Measurements from ENCODE around the gene IFITM1.

The IFITM1 gene

GRCh38 chr11:296171-297050 lies 17.4 kb upstream of the IFITM1 start:
- peaks cover 9 to 19% of the 10 kb centered on the region in 2 donors for H3K27me3 ChIP-seq (ENCODE audit: control insufficient read depth in 1 of 2, insufficient read depth in 2 of 2, low read length in 2 of 2)
- H3K27ac ChIP-seq (ENCODE audit: low read depth, low read length): no peak overlapping the region
- no peaks in the 10 kb centered on the region for H3K9me3 ChIP-seq (ENCODE audit: control insufficient read depth in 1 of 2, low read length in 2 of 2)
- H3K4me1 ChIP-seq (ENCODE audit: control insufficient read depth in 1 of 2, insufficient read depth in 2 of 2, low read length in 2 of 2): peaks cover 14 to 26% of the 10 kb centered on the region in 2 donors
- H3K36me3 ChIP-seq (ENCODE audit: control insufficient read depth in 1 of 2, insufficient read depth in 2 of 2, low read length in 2 of 2): peaks cover 0 to 29% of the 10 kb centered on the region in 2 donors
- no peak overlapping the region for H3K4me3 ChIP-seq (ENCODE audit: low read depth in 1 of 2, low read length in 2 of 2)
- H3K9ac ChIP-seq (ENCODE audit: low read depth in 1 of 2, low read length in 2 of 2): no peak overlapping the region

- H3K9me3 ChIP-seq (ENCODE audit: control insufficient read depth in 1 of 2, low read length in 2 of 2): no peaks in the 10 kb centered on the region
- peaks cover 9 to 19% of the 10 kb centered on the region in 2 donors for H3K27me3 ChIP-seq (ENCODE audit: control insufficient read depth in 1 of 2, insufficient read depth in 2 of 2, low read length in 2 of 2)
- H3K9ac ChIP-seq (ENCODE audit: low read depth in 1 of 2, low read length in 2 of 2): no peak overlapping the region
- peaks cover 14 to 26% of the 10 kb centered on the region in 2 donors for H3K4me1 ChIP-seq (ENCODE audit: control insufficient read depth in 1 of 2, insufficient read depth in 2 of 2, low read length in 2 of 2)
- no peak overlapping the region for H3K4me3 ChIP-seq (ENCODE audit: low read depth in 1 of 2, low read length in 2 of 2)
- peaks cover 0 to 22% of the 10 kb centered on the region in 2 donors for H3K36me3 ChIP-seq (ENCODE audit: control insufficient read depth in 1 of 2, insufficient read depth in 2 of 2, low read length in 2 of 2)
- H3K27ac ChIP-seq (ENCODE audit: low read depth, low read length): no peak overlapping the region
These were observed 16.7 kb upstream of the IFITM1 start for GRCh38 chr11:297051-297585.

GRCh38 chr11:297586-298405 lies 16.0 kb upstream of the IFITM1 start:
- Histone ChIP-seq H3K36me3 (ENCODE audit: control insufficient read depth in 1 of 2, insufficient read depth in 2 of 2, low read length in 2 of 2) (peaks cover 0 to 16% of the 10 kb centered on the region in 2 donors), H3K4me1 (ENCODE audit: control insufficient read depth in 1 of 2, insufficient read depth in 2 of 2, low read length in 2 of 2) (peaks cover 14 to 26% of the 10 kb centered on the region in 2 donors), H3K9me3 (ENCODE audit: control insufficient read depth in 1 of 2, low read length in 2 of 2) (no peaks in the 10 kb centered on the region), H3K27me3 (ENCODE audit: control insufficient read depth in 1 of 2, insufficient read depth in 2 of 2, low read length in 2 of 2) (peaks cover 9 to 19% of the 10 kb centered on the region in 2 donors), H3K9ac (ENCODE audit: low read depth in 1 of 2, low read length in 2 of 2) (no peak overlapping the region), H3K27ac (ENCODE audit: low read depth, low read length) (no peak overlapping the region), H3K4me3 (ENCODE audit: low read depth in 1 of 2, low read length in 2 of 2) (no peak overlapping the region)

DNA sequence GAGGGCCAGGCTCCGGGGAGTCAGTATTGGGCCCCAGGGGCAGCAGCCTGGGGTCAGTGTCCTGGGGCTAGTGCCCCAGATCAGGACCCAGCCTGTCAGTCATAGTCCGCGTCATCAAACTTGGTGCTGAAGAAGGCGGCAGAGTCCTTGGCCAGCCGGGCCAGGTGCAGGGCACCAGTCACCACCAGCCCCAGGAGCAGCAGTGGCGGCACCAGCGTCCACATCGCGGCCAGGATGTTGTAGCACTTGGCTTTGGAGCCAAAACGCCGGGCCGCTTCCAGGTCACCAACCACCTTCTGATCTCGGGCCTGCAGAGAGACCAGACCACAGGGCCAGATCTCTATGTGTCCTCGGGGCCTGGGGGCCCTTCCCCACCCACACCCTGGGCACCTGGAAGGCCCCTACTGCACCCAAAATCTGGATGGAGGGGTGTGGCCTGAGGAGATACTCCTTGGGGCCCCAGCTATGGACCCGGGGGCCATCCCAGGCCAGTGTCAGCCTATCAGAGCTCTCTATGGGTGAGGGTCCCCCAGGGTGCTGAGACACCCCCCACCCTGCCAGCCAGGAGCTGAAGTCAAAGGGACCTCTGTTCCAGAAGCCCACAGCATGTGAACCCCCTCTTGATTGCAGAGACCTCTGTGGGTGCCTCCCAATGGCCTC lies 15.3 kb upstream of the IFITM1 start:
- Histone ChIP-seq H3K9me3 (ENCODE audit: control insufficient read depth in 1 of 2, low read length in 2 of 2) (no peaks in the 10 kb centered on the region), H3K27ac (ENCODE audit: low read depth, low read length) (no peak overlapping the region), H3K27me3 (ENCODE audit: control insufficient read depth in 1 of 2, insufficient read depth in 2 of 2, low read length in 2 of 2) (peaks cover 9 to 19% of the 10 kb centered on the region in 2 donors), H3K4me3 (ENCODE audit: low read depth in 1 of 2, low read length in 2 of 2) (no peak overlapping the region), H3K36me3 (ENCODE audit: control insufficient read depth in 1 of 2, insufficient read depth in 2 of 2, low read length in 2 of 2) (peaks cover 0 to 9% of the 10 kb centered on the region in 2 donors), H3K9ac (ENCODE audit: low read depth in 1 of 2, low read length in 2 of 2) (no peak overlapping the region), H3K4me1 (ENCODE audit: control insufficient read depth in 1 of 2, insufficient read depth in 2 of 2, low read length in 2 of 2) (peaks cover 14 to 26% of the 10 kb centered on the region in 2 donors)

DNA sequence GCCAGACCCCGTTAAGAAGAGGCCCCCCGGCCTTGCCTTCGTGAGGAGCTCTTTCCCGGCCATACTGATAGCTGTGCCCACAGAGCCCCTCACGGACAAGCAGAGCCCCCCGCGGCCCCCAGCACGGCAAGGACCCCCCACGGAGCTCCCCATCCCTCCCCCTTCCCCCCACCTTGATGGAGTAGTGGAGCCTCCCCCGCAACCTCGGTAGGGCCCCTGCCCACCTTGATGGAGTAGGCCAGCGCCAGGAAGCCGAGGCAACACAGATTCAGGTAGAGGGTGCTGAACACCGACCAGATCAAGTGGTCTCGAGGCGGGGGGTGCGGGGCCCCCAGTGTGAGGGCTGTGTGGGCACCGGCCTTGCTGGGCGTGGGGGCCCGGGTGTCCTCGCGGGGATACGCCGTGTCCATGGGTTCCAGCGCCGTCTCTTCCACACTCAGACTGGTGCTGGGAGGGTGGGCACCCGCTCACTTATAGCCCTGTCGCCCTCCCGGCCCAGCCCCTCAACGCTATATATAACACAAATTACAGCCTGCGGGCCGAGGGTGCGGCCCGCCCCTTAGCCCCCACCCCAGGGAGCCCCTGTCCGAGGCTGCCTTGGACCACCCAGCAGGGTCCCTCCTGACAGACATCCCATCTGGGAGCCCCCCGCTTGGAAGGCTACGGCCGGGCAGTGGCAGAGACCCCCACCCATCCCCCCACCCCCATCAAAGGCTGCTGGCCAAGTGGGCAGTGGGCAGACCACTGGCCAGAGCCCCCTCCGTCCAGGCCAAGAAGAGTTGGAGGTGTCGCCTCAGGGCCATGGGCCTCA lies 14.6 kb upstream of the IFITM1 start, which contains the start of gene IFITM5:
IFITM5 (minus strand) TSS at position 446 of the 811 bp plus-strand sequence; CDS start at position 410, 36 bp downstream.
- Histone ChIP-seq H3K36me3 (ENCODE audit: control insufficient read depth in 1 of 2, insufficient read depth in 2 of 2, low read length in 2 of 2) (peaks cover 0 to 4% of the 10 kb centered on the region in 2 donors), H3K9me3 (ENCODE audit: control insufficient read depth in 1 of 2, low read length in 2 of 2) (no peaks in the 10 kb centered on the region), H3K4me3 (ENCODE audit: low read depth in 1 of 2, low read length in 2 of 2) (no peak within 1 kb of the TSS), H3K4me1 (ENCODE audit: control insufficient read depth in 1 of 2, insufficient read depth in 2 of 2, low read length in 2 of 2) (peaks cover 14 to 26% of the 10 kb centered on the region in 2 donors), H3K27ac (ENCODE audit: low read depth, low read length) (no peak within 1 kb of the TSS), H3K27me3 (ENCODE audit: control insufficient read depth in 1 of 2, insufficient read depth in 2 of 2, low read length in 2 of 2) (peaks cover 9 to 19% of the 10 kb centered on the region in 2 donors), H3K9ac (ENCODE audit: low read depth in 1 of 2, low read length in 2 of 2) (no peak within 1 kb of the TSS)

- Histone ChIP-seq H3K4me3 (ENCODE audit: low read depth in 1 of 2, low read length in 2 of 2) (no peak overlapping the region), H3K9ac (ENCODE audit: low read depth in 1 of 2, low read length in 2 of 2) (no peak overlapping the region), H3K36me3 (ENCODE audit: control insufficient read depth in 1 of 2, insufficient read depth in 2 of 2, low read length in 2 of 2) (no peaks in the 10 kb centered on the region), H3K27ac (ENCODE audit: low read depth, low read length) (no peak overlapping the region), H3K27me3 (ENCODE audit: control insufficient read depth in 1 of 2, insufficient read depth in 2 of 2, low read length in 2 of 2) (peaks cover 9 to 19% of the 10 kb centered on the region in 2 donors), H3K9me3 (ENCODE audit: control insufficient read depth in 1 of 2, low read length in 2 of 2) (no peaks in the 10 kb centered on the region), H3K4me1 (ENCODE audit: control insufficient read depth in 1 of 2, insufficient read depth in 2 of 2, low read length in 2 of 2) (peaks cover 14 to 26% of the 10 kb centered on the region in 2 donors)
These were observed 13.7 kb upstream of the IFITM1 start for GRCh38 chr11:299951-300735.

DNA sequence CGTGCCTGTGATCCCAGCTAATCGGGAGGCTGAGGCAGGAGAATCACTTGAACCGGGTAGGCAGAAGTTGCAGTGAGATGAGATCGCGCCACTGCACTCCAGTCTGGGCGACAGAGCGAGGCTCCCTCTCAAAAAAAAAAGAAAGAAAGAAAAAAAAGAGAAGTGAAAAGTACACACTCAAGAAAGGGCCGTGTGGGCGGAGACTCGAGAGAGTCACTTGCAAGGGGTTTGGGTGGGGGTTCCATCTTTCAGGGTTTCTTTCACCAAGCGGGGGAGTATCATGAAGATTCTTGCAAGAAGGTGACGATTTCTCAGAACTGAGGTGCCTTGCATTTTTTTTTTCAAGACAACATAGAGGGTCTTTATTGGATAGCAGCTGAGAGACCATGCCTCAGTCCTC lies 10.5 kb upstream of the IFITM1 start:
- H3K4me1 ChIP-seq (ENCODE audit: control insufficient read depth in 1 of 2, insufficient read depth in 2 of 2, low read length in 2 of 2): peaks cover 3 to 15% of the 10 kb centered on the region in 2 donors
- H3K9ac ChIP-seq (ENCODE audit: low read depth in 1 of 2, low read length in 2 of 2): no peak overlapping the region
- no peak overlapping the region for H3K4me3 ChIP-seq (ENCODE audit: low read depth in 1 of 2, low read length in 2 of 2)
- no peaks in the 10 kb centered on the region for H3K36me3 ChIP-seq (ENCODE audit: control insufficient read depth in 1 of 2, insufficient read depth in 2 of 2, low read length in 2 of 2)
- H3K9me3 ChIP-seq (ENCODE audit: control insufficient read depth in 1 of 2, low read length in 2 of 2): no peaks in the 10 kb centered on the region
- H3K27ac ChIP-seq (ENCODE audit: low read depth, low read length): no peak overlapping the region
- peaks cover 9 to 10% of the 10 kb centered on the region in 2 donors for H3K27me3 ChIP-seq (ENCODE audit: control insufficient read depth in 1 of 2, insufficient read depth in 2 of 2, low read length in 2 of 2)

DNA sequence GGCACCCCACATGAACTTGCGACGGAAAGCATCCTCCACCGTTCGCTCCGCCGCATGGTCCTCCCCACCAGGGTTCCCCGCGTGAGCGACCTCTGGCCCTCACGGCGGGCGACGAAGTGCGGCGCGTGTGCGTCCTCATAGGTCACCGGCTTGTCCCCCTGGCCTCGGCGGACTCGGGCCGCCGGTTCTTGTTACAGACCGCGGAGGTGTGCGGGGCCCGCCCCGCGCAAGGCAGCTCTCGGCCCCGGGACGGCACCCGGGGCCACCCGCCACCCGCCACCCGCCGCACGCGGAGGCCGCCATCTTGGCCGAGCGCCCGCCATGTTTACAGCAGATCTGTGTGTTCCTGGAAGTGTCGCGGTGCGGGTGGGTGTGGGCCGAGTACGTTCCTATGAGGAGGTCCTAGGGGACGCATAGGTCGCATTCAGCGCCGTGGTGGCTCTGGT lies 9.8 kb upstream of the IFITM1 start:
- peaks cover 3 to 15% of the 10 kb centered on the region in 2 donors for H3K4me1 ChIP-seq (ENCODE audit: control insufficient read depth in 1 of 2, insufficient read depth in 2 of 2, low read length in 2 of 2)
- H3K9me3 ChIP-seq (ENCODE audit: control insufficient read depth in 1 of 2, low read length in 2 of 2): no peaks in the 10 kb centered on the region
- no peak overlapping the region for H3K4me3 ChIP-seq (ENCODE audit: low read depth in 1 of 2, low read length in 2 of 2)
- H3K36me3 ChIP-seq (ENCODE audit: control insufficient read depth in 1 of 2, insufficient read depth in 2 of 2, low read length in 2 of 2): no peaks in the 10 kb centered on the region
- H3K27ac ChIP-seq (ENCODE audit: low read depth, low read length): no peak overlapping the region
- peaks cover 9 to 10% of the 10 kb centered on the region in 2 donors for H3K27me3 ChIP-seq (ENCODE audit: control insufficient read depth in 1 of 2, insufficient read depth in 2 of 2, low read length in 2 of 2)
- H3K9ac ChIP-seq (ENCODE audit: low read depth in 1 of 2, low read length in 2 of 2): no peak overlapping the region
